ENCODE results near the gene PRICKLE1. TPM values are rescaled to one million over a fixed set of nuclear protein-coding genes. Genes with fewer than 3 reads are reported as not detected.

The PRICKLE1 gene
- total RNA-seq, 1 experiment from 2014 or later, result 20.1 TPM

- TF ChIP-seq REST (IDR thresholded peaks at IDR 0.05; ENCODE audit: insufficient read depth in 1 of 2, low read depth in 2 of 2, low read length in 1 of 2), result no peak
- Histone ChIP-seq H3K4me3 (ENCODE audit: low read depth in 2 of 2, low read length in 2 of 2) (no peak overlapping the region), H3K9me3 (ENCODE audit: control insufficient read depth, insufficient read depth, low read depth, low read length) (no peaks in the 10 kb centered on the region), H3K27ac (ENCODE audit: low read length) (no peak overlapping the region), H3K4me1 (ENCODE audit: control insufficient read depth, insufficient read depth, low read length) (peaks cover 7% of the 10 kb centered on the region; the same call in 1 of the 2 replicates), H3K27me3 (ENCODE audit: control insufficient read depth, insufficient read depth, low read length) (no peaks in the 10 kb centered on the region), H3K36me3 (ENCODE audit: control insufficient read depth, insufficient read depth, low read length) (no peaks in the 10 kb centered on the region)
- DNase-seq (ENCODE audit: low read depth, low spot score) (no peak), ATAC-seq (no peak)
- BruUV-seq (replicated peaks), result no TSS peak
- intact Hi-C loops (cut with micrococcal nuclease; ENCODE audit: unreplicated experiment) (no loop called here), in situ Hi-C loops (cut with HindIII; ENCODE audit: low pct_unique_long_range_greater_than_20kb, low sequenced_read_pairs) (no loop called here)
- POLR2A ChIA-PET, result no interaction called here
- CTCF ChIA-PET, result no interaction called here
Measured at GRCh38 chr12:42473561-42473960, 116.0 kb downstream of the PRICKLE1 start.

DNA sequence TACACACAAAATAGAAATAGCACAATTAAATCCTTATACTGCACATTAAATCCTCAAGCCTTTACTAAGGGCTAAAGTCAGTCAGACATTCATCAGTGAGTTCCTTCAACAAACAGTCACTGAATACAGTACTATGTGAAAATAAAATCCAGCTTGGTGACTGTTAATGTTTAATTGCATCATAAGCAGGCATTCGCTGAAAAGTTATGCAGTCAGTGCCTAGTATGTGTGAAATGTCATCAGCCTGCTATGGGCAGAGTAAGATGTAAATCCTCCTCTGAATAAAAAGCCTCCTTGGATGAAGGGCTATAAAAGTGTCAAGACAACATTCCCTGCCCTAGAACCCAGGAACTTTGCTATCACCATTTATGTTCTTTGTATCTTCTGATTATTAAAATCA, 116.4 kb downstream of the PRICKLE1 start:
- no peak for DNase-seq (ENCODE audit: low read depth, low spot score)
- ATAC-seq, result no peak
- peaks cover 7% of the 10 kb centered on the region; the same call in 1 of the 2 replicates for H3K4me1 ChIP-seq (ENCODE audit: control insufficient read depth, insufficient read depth, low read length)
- ChIA-PET CTCF (interaction anchor here (0.6 kb wide), 1 partner anchor 876 kb away, joined by 3 read pairs; no protein-coding TSS in a partner anchor), POLR2A (no interaction called here)
- in situ Hi-C loops (cut with HindIII; ENCODE audit: low pct_unique_long_range_greater_than_20kb, low sequenced_read_pairs), result no loop called here
- H3K36me3 ChIP-seq (ENCODE audit: control insufficient read depth, insufficient read depth, low read length), result no peaks in the 10 kb centered on the region
- H3K27ac ChIP-seq (ENCODE audit: low read length), result no peak overlapping the region
- no peak overlapping the region for H3K4me3 ChIP-seq (ENCODE audit: low read depth in 2 of 2, low read length in 2 of 2)
- H3K27me3 ChIP-seq (ENCODE audit: control insufficient read depth, insufficient read depth, low read length), result no peaks in the 10 kb centered on the region
- no peaks in the 10 kb centered on the region for H3K9me3 ChIP-seq (ENCODE audit: control insufficient read depth, insufficient read depth, low read depth, low read length)
- intact Hi-C loops (cut with micrococcal nuclease; ENCODE audit: unreplicated experiment), result no loop called here
- BruUV-seq (replicated peaks), result no TSS peak
- TF ChIP-seq CTCF (IDR thresholded peaks at IDR 0.05) (no peak), POLR2AphosphoS5 (IDR thresholded peaks at IDR 0.05; ENCODE audit: low read depth, low read length) (no peak), SIN3A (IDR thresholded peaks at IDR 0.05; ENCODE audit: borderline replicate concordance, insufficient read depth, low read depth, low read length) (no peak), TCF7L2 (IDR thresholded peaks at IDR 0.05; ENCODE audit: low read depth, low read length) (no peak), REST (IDR thresholded peaks at IDR 0.05; ENCODE audit: insufficient read depth in 1 of 2, low read depth in 2 of 2, low read length in 1 of 2) (no peak)
